ENCODE data around the gene RAB25.
"Not testable (repeated sequence)": the region's sequence is repeated elsewhere in the genome, so short reads cannot be mapped to it uniquely, and the experiment has no call there.

GRCh38 chr1:156034991-156035390 lies 26.0 kb upstream of the RAB25 start:
- TF ChIP-seq CTCF (IDR thresholded peaks at IDR 0.05; ENCODE audit: poor library complexity, severe bottlenecking); POLR2AphosphoS5 (IDR thresholded peaks at IDR 0.05): not testable (repeated sequence)
